GM21723 (cell line): ENCODE results near the gene RAPGEF1.
"Not testable (repeated sequence)": the region's sequence is repeated elsewhere in the genome, so short reads cannot be mapped to it uniquely, and the experiment has no call there.

Experiments
- ATAC-seq: cut with Tn5 transposase; IDR thresholded peaks from one replicate; pipeline ENCODE4 v1.9.1; 2021; ENCODE audit warnings: mild to moderate bottlenecking, moderate library complexity; ENCODE audit not compliant: unreplicated experiment

Gene RAPGEF1

DNA sequence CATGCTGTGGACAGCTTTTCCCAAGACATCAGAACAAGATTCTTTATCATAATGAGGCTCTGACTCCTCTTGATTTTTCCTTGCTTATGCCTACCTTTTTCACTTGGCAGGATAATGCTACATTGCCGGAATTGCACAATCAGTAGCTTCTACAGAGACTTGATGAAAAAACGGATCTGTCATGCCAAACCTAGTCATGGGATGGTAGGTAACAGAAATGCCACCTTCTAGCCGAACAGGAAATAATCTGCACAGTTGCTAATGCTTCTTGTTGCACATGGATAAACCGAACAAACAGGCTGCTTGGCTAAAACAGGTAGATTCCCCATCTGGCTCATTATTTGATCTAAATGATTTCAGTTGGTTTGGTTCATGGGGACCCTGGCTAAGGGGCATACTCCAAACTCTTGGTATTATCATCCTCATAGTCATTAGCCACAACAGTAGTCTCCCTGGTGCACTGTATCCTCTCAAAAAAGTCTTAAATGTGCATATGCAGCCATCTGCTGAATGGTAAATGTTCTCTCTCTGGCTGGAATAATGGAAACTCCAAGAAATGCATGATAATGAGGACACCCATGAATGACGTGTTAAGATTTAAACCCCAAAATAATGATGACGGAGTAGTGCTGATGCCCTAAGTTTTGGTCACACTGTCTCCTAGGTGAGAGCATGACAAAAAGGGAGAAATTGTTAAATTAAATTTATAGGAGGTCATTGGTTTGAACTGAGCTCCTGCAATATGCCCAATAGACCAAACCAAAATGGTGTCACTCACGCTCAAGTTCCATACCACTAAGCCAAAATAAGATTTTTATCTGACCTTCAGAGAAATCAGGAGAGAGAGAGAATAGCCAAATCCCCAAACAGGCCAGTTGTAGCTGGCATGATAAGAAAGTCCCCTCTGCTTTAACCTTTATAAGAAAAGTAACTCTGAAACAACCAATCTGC lies 47.0 kb downstream of the RAPGEF1 start:
- ATAC-seq: no peak

DNA sequence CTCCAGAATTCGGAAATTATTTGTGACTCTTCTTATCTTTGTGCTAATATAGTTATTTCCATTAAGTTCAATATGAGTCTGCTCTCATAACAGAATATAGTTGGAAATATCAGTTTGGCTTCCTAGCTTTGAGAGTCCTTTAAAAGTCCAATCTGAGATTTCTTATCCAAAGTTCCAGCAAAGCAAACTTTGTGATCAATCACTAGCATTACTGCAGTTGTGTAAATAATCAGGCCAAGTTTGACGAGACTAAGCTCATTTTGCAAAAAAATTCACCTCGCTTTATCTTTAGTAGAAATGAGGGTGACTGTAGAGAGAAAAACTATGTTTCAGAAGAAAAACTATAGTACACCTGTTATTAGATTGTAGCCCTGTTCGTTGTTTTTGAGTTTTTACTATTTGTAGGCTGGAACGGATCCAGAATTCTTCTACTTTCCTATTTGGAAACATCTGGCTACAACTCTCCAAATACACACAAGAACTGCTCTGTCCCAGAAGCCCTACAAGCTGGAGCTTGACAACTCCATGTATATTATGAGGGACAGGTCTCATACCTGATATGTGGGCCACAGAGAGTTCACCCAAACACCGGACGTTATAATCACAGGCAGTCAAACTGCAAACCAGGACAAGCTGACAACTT lies 47.8 kb downstream of the RAPGEF1 start:
- ATAC-seq: no peak

DNA sequence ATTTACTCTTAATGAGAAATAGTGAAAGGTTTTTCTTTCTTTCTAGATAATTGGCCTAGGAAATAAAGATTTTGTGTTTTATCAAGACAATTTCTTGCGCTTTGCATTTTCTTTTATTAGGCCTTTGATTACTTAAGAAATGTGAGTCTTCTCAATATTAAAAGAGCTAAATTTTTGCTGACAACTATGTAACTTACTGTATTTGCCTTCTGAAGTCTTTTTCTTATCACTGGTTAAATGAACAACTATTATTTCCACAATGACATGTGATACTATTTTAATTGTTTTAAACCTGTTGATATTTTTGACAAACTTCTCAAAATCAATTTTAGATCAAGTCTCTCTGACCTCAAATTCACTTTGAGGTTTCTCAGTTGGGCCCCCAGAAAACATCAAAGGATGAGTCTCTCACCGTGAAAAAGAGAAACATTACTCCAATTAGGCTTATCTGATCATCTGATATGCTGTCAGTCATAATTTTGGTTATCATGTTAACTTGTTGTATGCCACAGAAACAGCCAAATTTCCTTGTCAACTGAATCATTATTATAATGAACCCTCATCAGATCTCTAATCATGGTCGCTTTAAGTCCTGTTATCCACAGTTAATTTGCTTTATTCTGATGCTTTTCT lies 48.8 kb downstream of the RAPGEF1 start:
- ATAC-seq: no peak

- no peak for ATAC-seq
Observed at GRCh38 chr9:131690462-131690861, 49.4 kb downstream of the RAPGEF1 start.

DNA sequence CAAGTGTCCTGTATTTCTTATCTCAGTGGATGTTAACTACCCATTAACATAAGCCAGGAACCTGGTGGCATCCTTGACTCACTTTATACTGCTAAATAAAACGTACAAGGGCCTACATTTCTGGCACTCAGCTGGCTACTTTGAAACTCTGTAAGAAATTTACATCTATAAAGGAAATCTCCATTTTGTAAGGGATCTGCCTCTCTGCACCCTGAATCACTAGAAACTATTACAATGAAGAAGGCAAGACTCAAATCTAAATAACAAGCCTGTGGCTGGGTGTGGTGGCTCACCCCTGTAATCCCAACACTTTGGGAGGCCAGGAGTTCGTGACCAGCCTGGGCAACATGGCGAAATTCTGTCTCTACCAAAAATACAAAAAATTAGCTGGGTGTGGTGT lies 51.5 kb downstream of the RAPGEF1 start:
- ATAC-seq: no peak

DNA sequence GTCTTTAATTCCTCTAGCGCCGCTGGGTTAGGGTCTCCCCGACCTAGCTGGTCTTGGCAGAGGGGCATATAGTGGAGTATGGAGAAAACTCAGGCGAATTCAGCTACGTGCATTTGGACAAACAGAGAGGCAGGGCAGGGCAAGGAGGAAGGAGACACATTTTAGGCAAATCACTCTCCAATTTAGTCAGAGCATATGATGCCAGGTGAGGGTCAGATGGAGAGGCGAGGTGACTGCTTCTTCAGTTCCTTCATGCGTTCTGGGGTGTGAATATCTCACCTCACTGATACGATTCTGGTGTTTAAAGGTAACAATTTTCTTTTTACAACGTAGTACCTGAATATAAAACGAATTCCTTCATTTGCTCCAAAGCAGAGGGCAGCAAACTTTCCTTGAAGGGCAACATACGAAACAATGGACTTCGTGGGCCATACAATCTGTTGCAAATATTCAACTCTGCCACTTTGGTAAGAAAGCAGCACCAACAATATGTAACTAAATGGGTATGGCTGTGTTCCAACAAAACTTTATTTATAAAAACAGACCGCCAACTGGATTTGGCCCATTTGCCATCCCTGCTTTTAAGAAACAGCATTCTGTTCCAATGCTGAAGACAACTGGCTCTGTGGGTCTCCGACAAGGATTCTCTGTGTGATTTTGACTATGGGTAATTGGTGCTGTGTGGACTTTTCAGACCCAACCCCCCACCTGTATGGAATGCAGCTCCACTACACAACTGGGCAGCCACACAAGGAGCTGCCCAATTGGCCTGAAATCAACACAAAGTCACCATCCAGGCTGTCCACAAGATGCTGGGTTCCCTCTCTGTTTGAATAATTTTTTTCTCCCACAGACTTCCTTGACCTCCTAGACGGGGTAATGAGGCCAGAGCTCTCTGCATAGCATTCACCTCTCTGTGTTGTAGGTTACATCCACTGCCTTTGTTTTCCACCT lies 53.8 kb downstream of the RAPGEF1 start:
- ATAC-seq: peak; percentile 68

- not testable (repeated sequence) for ATAC-seq
Observed at GRCh38 chr9:131683094-131683493, 56.8 kb downstream of the RAPGEF1 start.

DNA sequence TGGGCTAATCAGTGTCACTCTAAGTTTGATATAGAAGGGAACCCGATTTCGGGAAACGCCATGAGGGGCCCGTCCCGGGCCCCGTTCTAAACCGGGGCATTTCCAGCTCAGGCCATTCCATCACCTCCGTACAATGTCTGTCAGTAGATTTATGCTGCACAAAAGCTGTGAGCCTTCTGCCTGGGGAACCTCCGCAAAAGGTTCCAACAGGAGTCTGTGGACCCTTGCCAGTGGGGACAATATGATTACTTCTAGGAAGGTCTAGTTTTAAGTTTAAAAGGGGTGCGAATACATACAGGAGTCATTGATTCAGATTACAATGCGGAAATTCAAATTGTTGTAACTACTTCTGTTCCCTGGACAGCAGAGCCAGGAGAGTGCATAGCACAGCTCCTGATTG lies 57.6 kb downstream of the RAPGEF1 start:
- ATAC-seq: no peak

DNA sequence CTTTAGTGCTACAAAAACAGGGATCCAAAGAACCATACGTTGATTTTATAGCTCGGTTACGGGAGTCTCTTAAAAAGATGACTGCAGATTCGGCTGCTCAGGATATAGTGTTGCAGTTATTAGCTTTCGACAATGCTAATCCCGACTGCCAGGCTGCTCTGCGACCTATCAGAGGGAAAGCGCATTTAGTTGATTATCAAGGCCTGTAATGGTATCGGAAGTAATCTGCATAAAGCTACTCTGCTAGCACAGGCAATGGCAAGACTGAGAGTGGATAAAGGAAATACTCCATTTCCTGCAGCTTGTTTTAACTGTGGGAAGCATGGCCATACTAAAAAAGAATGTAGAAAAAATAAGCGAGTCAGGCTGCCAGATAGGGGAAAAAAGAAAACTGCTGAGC lies 58.0 kb downstream of the RAPGEF1 start:
- not testable (repeated sequence) for ATAC-seq

GRCh38 chr9:131681108-131681507 lies 58.8 kb downstream of the RAPGEF1 start:
- not testable (repeated sequence) for ATAC-seq

GRCh38 chr9:131679261-131680020 lies 60.4 kb downstream of the RAPGEF1 start:
- no peak for ATAC-seq

DNA sequence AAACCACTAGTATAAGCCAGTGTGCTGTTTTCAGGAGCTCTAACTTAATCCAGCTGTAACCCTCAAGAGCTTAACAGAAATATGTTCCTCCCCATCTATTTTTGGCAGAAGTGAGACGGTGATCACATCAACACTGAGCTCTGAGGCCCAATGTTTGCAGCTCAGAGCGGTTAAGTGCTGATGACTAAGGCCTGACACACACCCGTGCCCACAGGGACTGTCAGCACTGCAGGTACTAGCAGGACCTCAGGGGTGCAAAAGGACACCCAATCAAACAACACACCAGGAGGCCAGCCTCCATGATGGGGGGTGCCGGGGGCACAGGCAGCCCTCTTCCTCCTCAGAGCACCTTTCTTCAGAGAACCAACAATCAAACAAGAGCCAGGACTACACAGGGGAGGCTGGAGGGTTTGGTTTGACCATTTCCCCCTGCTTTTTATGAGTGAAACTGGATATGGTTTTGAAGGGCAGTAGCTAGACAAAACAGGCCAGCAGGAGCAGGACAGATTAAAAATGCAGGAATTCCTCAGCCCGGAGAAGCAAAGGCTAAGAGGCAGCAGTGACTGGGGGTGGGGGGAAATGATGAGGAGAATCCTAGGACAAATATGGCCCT lies 61.3 kb downstream of the RAPGEF1 start:
- ATAC-seq: peak; percentile 59

DNA sequence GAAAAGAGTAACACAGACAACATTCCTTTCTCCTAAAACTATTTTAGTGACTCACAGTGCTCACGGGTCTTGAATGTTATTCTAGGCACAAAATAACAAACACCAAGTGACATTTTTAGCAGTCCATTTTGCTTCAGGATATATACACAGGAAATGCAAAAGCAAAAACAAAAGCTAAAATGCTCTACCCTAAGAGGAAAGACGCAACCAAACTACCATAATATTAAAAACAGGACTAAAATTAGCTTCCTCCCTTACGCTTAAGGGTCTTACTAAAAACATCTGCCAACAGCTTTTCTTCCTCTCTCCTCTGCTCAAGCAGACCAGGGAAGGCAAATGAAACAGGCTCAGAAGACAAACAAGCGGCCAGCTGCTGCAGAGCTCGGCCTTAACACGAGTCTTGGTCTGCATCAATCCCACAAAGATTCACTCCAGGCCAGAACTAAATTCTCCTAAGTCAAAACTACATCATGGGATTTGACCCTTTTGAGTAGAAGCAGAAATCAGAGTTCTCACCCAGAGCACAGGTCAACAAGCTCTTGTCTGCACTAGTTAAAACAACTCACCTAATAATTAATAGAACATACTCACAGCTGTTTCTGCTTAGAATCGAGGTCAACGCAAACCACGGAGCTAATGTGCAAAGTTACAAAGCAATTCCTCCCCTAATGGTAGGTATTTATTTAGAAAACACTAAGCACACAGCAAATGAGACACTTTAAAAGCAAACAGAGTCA lies 62.3 kb downstream of the RAPGEF1 start:
- ATAC-seq: peak; percentile 39

- ATAC-seq: no peak
Observed at GRCh38 chr9:131677049-131677443, 62.8 kb downstream of the RAPGEF1 start.

GRCh38 chr9:131676431-131676972 lies 63.4 kb downstream of the RAPGEF1 start:
- no peak for ATAC-seq

DNA sequence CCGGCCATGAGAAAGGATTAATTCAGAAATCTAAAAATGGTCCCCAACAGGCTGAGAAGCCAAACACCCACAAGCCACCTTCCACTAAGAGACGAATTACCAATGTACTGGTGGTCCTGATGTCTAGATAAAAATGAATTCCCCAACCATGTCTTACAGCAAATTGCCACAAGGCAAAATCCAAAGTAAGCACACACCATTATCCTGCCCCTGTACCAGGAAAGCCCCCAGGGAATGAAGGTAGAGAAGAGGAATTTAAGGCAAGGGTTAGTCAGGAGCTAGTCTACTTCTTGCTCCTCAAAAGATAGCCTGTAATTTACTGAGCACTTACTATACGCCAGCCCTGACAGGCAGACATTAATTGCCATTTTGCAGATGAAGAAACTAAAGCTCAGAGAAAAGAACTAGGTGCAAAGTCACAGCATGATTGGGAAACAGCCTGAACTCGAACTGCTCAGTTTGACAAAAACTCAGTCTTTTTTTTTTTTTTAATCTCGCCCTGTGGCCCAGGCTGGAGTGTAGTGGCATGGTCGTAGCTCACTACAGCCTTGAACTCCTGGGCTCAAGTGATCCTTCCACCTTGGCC lies 64.3 kb downstream of the RAPGEF1 start:
- no peak for ATAC-seq

GRCh38 chr9:131674425-131675421 lies 65.2 kb downstream of the RAPGEF1 start:
- no peak for ATAC-seq
